Measurements from ENCODE around the gene FSTL1. TPM values are rescaled to one million over a fixed set of nuclear protein-coding genes. Genes with fewer than 3 reads are reported as not detected.

The FSTL1 gene
- polyA plus RNA-seq, 2 of the 4 experiments (the other 2 are of a cell fraction), result 57.7 to 118 TPM

DNA sequence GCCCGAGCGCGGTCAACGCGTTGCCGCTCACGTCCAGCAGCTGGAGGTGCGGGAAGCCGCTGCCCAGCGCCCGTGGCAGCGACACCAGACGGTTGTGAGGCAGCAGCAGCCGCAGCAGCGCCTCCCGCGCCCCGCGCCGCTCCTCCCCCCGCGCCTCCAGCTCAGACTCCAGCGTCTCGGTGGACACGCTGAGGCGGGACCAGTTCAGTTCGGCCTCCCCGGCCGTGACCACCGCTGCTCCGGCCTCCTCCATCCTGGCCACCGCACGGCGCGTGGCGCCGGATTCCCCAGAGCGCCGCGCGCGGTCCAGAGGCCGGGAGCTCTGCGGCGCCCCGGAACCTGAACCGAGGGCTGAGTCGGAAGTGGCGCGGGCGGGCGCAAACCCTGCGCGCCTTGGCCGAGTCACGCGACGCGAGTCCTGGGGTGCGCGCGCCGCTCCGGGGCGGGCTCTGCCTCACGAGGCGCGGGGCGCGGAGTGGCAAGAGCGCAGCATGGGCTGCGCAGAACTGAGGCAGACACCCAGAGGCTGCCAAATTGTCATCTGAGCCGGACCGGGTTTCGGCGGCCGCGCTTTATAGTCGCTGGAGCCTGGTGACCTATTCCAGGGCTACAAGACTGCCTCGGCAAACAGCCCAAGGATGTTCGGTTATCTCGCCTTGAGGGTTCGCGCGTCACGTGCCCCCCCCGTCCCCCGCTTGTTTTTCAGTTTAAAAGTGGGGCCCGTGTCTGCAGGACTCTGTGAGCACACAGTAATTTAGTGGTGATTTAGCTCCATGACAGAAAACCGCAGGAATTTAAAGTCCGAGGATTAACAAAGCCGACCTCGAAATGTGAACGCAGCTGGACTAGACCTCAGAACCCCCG is 101.6 kb downstream of the FSTL1 start, which contains the start of gene LRRC58:
Gene LRRC58 (minus strand): TSS at position 364 of the 864 bp plus-strand sequence. CDS start 111 bp downstream, at position 253.
- Histone ChIP-seq H3K4me2 (peak within 1 kb of the TSS; percentile 94), H3K9me3 (no peaks in the 10 kb centered on the region), H3K4me1 (peaks cover 41% of the 10 kb centered on the region), H3K27ac (peak within 1 kb of the TSS; percentile 91 to 95), H3K4me3 (peak within 1 kb of the TSS; percentile 70)
- peak; percentile 91 to 94 for ATAC-seq
- ChIA-PET CTCF (interaction anchor here (0.7 to 2.2 kb wide), 18 partner anchors 9 to 880 kb away, joined by 3 to 10 read pairs (median 4); no protein-coding TSS in a partner anchor), POLR2A (interaction anchor here (0.6 to 3.4 kb wide), 25 partner anchors 8 to 686 kb away, joined by 3 to 35 read pairs (median 4); partner anchors contain the start of genes FSTL1, GSK3B, GTF2E1 and NDUFB4)
- FAIRE-seq, result no peak
- WGBS (ENCODE audit: missing lambda C conversion rate), result 1% methylated on average over 23 of the region's 95 CpGs
- DNase-seq (ENCODE audit: low read depth in 1 of 2, low spot score in 1 of 2), result peak; percentile 82 to 95
- TF ChIP-seq CBX8 (IDR thresholded peaks at IDR 0.05), result no peak
- TF ChIP-seq FOXS1 (CRISPR knock-in tag; IDR thresholded peaks at IDR 0.05), result no peak
- TF ChIP-seq NPAS2 (CRISPR knock-in tag; IDR thresholded peaks at IDR 0.05; ENCODE audit: borderline replicate concordance), result peak; percentile 60; the same call in 1 of the 2 replicates
- TF ChIP-seq CTCF (IDR thresholded peaks at IDR 0.05), result peak; percentile 35; the same call in 2 of the 3 replicates
- TF ChIP-seq, protein P1, sequence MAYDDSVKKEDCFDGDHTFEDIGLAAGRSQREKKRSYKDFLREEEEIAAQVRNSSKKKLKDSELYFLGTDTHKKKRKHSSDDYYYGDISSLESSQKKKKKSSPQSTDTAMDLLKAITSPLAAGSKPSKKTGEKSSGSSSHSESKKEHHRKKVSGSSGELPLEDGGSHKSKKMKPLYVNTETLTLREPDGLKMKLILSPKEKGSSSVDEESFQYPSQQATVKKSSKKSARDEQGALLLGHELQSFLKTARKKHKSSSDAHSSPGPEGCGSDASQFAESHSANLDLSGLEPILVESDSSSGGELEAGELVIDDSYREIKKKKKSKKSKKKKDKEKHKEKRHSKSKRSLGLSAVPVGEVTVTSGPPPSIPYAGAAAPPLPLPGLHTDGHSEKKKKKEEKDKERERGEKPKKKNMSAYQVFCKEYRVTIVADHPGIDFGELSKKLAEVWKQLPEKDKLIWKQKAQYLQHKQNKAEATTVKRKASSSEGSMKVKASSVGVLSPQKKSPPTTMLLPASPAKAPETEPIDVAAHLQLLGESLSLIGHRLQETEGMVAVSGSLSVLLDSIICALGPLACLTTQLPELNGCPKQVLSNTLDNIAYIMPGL (CRISPR knock-in tag; IDR thresholded peaks at IDR 0.05; ENCODE audit: borderline replicate concordance), result no peak
- TF ChIP-seq RARB (CRISPR knock-in tag; IDR thresholded peaks at IDR 0.05), result no peak
- TF ChIP-seq ZNF302 (CRISPR knock-in tag; IDR thresholded peaks at IDR 0.05), result no peak
- TF ChIP-seq CHD2 (IDR thresholded peaks at IDR 0.05; ENCODE audit: low read length, partially characterized antibody), result no peak
- TF ChIP-seq SREBF2 (IDR thresholded peaks at IDR 0.05), result no peak
- no peak for TF ChIP-seq NFE2L2 (conservative IDR thresholded peaks at IDR 0.05; ENCODE audit: low read length)
- no peak for TF ChIP-seq ZFP36 (IDR thresholded peaks at IDR 0.05; ENCODE audit: borderline replicate concordance, partially characterized antibody)
- no peak for TF ChIP-seq ESRRA (IDR thresholded peaks at IDR 0.05; ENCODE audit: borderline replicate concordance, low read length)
- no peak for TF ChIP-seq CHD4 (IDR thresholded peaks at IDR 0.05; ENCODE audit: borderline replicate concordance)
- no peak for TF ChIP-seq HOXB5 (CRISPR knock-in tag; IDR thresholded peaks at IDR 0.05)
- no peak for TF ChIP-seq EHMT2 (IDR thresholded peaks at IDR 0.05; ENCODE audit: low read depth)
- TF ChIP-seq REST (IDR thresholded peaks at IDR 0.05), result no peak
- 0 out of 5 replicates have a peak, but pooled peaks of 1 of the 2 experiments have one; percentile 24 for TF ChIP-seq RAD21 (conservative IDR thresholded peaks at IDR 0.05 in 1 of 2, IDR thresholded peaks at IDR 0.05 in 1 of 2)
- no peak for TF ChIP-seq CBX2 (IDR thresholded peaks at IDR 0.05; ENCODE audit: borderline replicate concordance, low read depth)
- TF ChIP-seq POLR2A (IDR thresholded peaks at IDR 0.05; ENCODE audit: low read length), result peak; percentile 80
- TF ChIP-seq HDAC2 (IDR thresholded peaks at IDR 0.05), result no peak
- no peak for TF ChIP-seq ZC3H11A (IDR thresholded peaks at IDR 0.05)
- TF ChIP-seq JUNB (IDR thresholded peaks at IDR 0.05), result no peak
- no peak for TF ChIP-seq FOSL2 (IDR thresholded peaks at IDR 0.05)
- 0 out of 2 replicates have a peak, but pooled peaks have one; percentile 9 for TF ChIP-seq FOSL2 (CRISPR knock-in tag; IDR thresholded peaks at IDR 0.05)
- peak; percentile 88 for TF ChIP-seq BHLHE40 (IDR thresholded peaks at IDR 0.05; ENCODE audit: low read depth, low read length)
- TF ChIP-seq POLR2AphosphoS2 (conservative IDR thresholded peaks at IDR 0.05; ENCODE audit: low read length), result no peak
- TF ChIP-seq, protein P2, sequence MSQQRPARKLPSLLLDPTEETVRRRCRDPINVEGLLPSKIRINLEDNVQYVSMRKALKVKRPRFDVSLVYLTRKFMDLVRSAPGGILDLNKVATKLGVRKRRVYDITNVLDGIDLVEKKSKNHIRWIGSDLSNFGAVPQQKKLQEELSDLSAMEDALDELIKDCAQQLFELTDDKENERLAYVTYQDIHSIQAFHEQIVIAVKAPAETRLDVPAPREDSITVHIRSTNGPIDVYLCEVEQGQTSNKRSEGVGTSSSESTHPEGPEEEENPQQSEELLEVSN (IDR thresholded peaks at IDR 0.05; ENCODE audit: borderline replicate concordance, low read depth), result peak; percentile 93
- TF ChIP-seq TFCP2L1 (CRISPR knock-in tag; IDR thresholded peaks at IDR 0.05), result no peak
- no peak for TF ChIP-seq KDM1A (IDR thresholded peaks at IDR 0.05; ENCODE audit: low read depth)
- TF ChIP-seq, protein P3, sequence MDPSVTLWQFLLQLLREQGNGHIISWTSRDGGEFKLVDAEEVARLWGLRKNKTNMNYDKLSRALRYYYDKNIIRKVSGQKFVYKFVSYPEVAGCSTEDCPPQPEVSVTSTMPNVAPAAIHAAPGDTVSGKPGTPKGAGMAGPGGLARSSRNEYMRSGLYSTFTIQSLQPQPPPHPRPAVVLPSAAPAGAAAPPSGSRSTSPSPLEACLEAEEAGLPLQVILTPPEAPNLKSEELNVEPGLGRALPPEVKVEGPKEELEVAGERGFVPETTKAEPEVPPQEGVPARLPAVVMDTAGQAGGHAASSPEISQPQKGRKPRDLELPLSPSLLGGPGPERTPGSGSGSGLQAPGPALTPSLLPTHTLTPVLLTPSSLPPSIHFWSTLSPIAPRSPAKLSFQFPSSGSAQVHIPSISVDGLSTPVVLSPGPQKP (IDR thresholded peaks at IDR 0.05; ENCODE audit: low read depth, low read length), result no peak
- peak; percentile 86 to 95; a peak in 4 of 5 replicates for TF ChIP-seq JUN (IDR thresholded peaks at IDR 0.05)
- peak; percentile 28; the same call in 2 of the 3 replicates for TF ChIP-seq SMC3 (IDR thresholded peaks at IDR 0.05)
